OCI-LY3 (cell line): ENCODE measurements around the gene PKP3.

Experiments used
- CTCF ChIP-seq: fragments of 200-600, 300-600 bp; sonication (generic); IDR thresholded peaks from 2 replicates; pipeline ENCODE4 v1.5.1; 2014; ENCODE audit warnings: antibody characterized with exemption, low read length, low read depth
- EZH2phosphoT487 ChIP-seq: fragments of 200-600 bp; shearing (Covaris generic); IDR thresholded peaks from 2 replicates; pipeline ENCODE4 v1.6.1; 2018; ENCODE audit warnings: antibody characterized with exemption, mixed run types, low read depth

GRCh38 chr11:377174-377865, 16.7 kb upstream of the PKP3 start:
- TF ChIP-seq CTCF = no peak
- TF ChIP-seq EZH2phosphoT487 = no peak
